H54 (cell line): ENCODE measurements around the gene CD164.
"Not testable (repeated sequence)": the region's sequence is repeated elsewhere in the genome, so short reads cannot be mapped to it uniquely, and the experiment has no call there.

Experiments used
- DNase-seq: peaks from one replicate; pipeline ENCODE4 v3.0.0; 2011; ENCODE audit warnings: low spot score, mixed read lengths; ENCODE audit not compliant: insufficient read length
- FAIRE-seq: peaks from 3 replicates; lab custom pipeline; 2011; peaks lifted over from hg19 to GRCh38; lab: Jason Lieb, UNC
- POLR2A ChIP-seq: IDR thresholded peaks from 2 replicates; pipeline ENCODE4 v1.6.1; 2011; ENCODE audit warnings: low read depth, mild to moderate bottlenecking, low read length

CD164 gene

DNA sequence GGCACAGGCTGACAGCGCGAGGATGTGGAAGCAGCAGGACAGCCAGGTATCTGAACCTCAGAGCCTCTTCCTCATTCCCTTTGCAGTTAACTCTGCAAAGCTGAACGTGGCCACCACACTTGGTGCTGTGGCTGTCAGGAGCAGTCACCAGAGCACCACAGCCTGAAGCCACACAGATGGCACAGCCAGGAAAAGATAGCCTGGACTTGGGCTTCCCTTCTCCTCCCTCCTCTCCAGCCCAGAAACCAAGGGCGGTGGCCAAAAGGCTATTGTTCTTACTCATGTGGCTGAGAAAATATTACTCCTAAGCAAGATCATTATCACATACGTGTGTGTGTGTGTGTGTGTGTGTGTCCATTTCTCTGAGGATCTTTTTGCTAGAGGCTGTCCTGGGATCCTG lies 39.8 kb downstream of the CD164 start:
- DNase-seq = no peak
- FAIRE-seq = no peak
- TF ChIP-seq POLR2A = no peak

DNA sequence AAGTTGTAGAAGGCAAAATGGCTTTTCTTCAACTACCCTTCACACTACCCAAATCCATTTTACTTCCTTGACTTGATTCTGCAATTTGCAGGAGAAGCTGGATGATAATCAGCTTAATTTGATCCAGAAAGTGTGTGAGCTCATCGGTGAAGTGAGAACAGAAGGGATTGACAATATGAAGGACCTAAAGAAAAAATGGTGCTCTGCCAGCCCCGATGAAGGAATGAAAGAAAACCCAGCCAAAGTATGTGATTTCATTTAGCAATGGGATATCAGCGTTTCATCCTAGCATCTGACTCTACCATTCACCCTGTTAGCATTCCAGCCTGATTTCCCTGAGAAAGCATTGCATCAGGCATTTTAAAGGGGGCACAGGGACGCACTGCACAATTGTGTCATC lies 41.5 kb downstream of the CD164 start:
- no peak for TF ChIP-seq POLR2A
- no peak for DNase-seq
- no peak for FAIRE-seq

- DNase-seq (no peak), FAIRE-seq (no peak)
- TF ChIP-seq POLR2A = no peak
Observed at GRCh38 chr6:109339906-109340678, 42.2 kb downstream of the CD164 start.

DNA sequence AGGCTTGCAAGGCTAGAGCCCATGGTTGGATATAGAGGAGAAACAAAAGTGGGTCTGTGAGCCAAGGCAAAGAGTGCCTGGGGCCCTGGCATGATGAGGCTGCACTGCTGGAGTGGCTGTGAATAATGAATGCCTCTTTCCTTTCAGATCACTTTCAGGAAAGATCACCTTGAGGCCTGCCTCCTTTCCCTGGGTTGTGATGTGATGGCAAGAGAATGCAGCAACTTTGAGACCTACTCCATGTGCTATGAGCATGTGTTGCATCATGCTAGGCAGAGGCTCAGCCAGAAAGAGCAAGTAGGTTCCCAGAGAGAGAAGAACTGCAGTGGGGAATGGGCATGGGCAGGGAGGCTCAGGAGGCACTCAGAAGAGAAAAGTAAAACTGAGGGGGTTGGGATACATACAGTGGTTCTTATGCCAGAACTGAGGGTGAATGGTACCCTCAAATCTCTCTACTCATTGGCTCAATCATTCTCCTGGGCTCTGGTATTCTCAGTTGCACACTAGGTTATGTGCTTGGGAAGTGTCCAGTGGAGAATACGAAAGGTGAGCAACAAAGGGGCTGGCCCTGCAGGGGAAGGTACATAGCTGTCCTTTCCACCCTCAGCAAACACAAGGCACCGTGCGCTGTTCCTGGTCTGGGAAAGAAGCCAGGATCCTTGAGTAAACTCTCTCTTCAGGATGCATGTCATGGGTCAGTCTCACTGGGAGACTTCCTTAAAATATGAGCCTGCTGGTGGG lies 45.9 kb downstream of the CD164 start:
- DNase-seq (no peak), FAIRE-seq (no peak)
- no peak for TF ChIP-seq POLR2A

- not testable (repeated sequence) for DNase-seq, FAIRE-seq
Observed at GRCh38 chr6:109333870-109334269, 48.4 kb downstream of the CD164 start.

- no peak for TF ChIP-seq POLR2A
- no peak for DNase-seq
- no peak for FAIRE-seq
Observed at GRCh38 chr6:109332748-109333147, 49.5 kb downstream of the CD164 start.

GRCh38 chr6:109331081-109331480 lies 51.2 kb downstream of the CD164 start:
- no peak for TF ChIP-seq POLR2A
- no peak for DNase-seq
- no peak for FAIRE-seq

- no peak for TF ChIP-seq POLR2A
- DNase-seq (no peak), FAIRE-seq (no peak)
Observed at GRCh38 chr6:109330263-109330662, 52.0 kb downstream of the CD164 start.

GRCh38 chr6:109328629-109329028 lies 53.6 kb downstream of the CD164 start:
- no peak for FAIRE-seq
- no peak for TF ChIP-seq POLR2A
- no peak for DNase-seq

DNA sequence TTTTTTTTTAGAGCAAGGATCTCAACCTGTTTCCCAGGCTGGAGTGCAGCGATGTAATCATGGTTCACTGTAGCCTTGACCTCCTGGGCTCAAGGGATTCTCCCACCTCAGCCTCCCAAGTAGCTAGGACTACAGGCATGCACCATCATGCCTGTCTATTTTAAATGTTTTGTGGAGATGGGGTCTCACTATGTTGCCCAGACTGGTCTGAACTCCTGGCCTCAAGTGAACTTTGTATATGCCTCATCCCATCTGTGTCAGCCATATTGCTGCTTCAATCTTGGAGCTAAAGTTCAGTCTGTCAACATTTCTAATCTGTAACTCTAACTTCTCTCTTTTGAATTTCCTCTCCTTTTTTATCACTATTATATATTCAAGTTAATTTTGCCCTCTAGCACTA lies 54.3 kb downstream of the CD164 start:
- DNase-seq (no peak), FAIRE-seq (no peak)
- TF ChIP-seq POLR2A = no peak

DNA sequence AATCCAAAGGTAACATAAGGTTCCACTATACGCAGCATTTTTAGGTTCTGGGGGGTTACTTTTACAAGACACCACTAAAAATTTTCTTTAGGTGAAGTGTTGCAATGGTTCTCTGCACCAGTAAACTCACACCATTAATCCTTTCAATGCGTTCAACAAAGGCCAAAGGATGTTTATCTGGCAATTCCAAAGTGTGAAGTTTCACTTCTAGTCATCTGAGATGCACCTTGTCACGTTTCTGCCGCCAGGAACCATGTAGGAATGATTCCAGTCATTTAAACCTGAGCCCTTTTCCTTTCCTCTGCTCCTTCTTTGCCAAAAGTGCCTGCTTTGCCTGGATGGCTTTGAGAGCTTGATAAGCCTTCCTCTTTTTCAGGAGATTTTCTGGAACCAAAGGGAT lies 54.8 kb downstream of the CD164 start:
- TF ChIP-seq POLR2A = no peak
- FAIRE-seq = no peak
- no peak for DNase-seq

GRCh38 chr6:109326351-109326750 lies 55.9 kb downstream of the CD164 start:
- DNase-seq (no peak), FAIRE-seq (no peak)
- TF ChIP-seq POLR2A = no peak

DNA sequence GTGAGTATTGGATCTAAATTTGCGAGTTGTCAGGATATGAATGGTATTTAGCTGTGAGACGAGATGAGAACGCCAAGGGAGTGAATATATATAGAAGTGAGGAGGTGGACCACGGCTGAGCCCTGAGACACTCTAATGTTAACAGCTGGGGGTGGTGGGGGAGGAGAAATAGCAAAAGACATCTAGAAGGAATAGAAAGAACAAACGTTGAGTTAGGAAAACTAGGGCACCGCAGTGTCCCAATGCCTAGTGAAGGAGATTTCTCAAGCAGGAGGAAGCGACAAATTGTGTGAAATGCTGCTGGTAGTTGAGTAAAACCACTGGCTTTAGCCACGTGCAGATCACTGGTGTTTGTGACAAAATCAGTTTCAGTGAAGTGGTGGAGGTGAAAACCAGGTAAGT lies 56.9 kb downstream of the CD164 start:
- TF ChIP-seq POLR2A = no peak
- DNase-seq (no peak), FAIRE-seq (no peak)

DNA sequence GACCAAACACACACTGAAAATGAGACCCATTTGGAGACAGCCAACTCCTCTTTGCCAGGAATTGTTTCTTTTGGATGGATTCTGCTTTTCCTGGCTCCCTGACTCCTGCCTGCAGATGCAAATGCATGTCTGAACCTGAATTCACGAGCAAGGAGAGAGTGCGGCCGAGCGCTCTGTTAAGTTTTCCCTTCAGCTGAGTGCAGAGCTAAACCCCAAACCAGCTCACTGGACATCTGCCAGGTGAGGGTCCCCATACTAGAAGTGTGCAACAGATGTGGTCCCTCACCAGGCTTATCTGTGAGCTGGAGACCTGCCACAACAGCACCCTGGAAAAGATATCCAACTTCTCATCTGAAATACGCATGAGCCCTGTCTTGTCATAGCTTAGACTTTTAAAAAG lies 59.0 kb downstream of the CD164 start:
- no peak for FAIRE-seq
- no peak for TF ChIP-seq POLR2A
- no peak for DNase-seq

DNA sequence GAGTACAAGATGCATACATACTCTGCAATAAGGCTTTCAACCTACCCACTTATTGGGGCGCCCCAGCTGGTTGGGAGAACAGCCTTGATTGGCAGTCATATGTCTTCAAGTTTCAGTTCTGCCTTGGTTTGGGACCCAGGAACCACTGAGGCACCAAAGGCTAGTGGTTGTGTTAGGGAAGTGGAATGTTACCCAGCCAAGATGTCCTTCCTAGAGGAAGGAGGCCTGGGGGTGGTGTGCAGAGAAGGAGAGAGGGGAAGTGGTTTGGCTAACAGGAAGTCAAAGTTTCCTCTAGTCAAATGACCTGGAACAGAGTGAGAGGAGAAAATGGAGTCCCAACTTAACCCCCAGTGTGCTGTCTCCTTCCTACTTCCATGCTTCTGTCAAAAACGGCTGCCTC lies 59.4 kb downstream of the CD164 start:
- no peak for DNase-seq
- no peak for FAIRE-seq

More for the DNA sequence above, 59.4 kb downstream of the CD164 start:
- TF ChIP-seq POLR2A = no peak
